NCI-H526 treated with DMSO at 0.1 percent for 48 hours (cell line): ENCODE results near the gene TMEM270.
"Not testable (repeated sequence)": the region's sequence is repeated elsewhere in the genome, so short reads cannot be mapped to it uniquely, and the experiment has no call there.

Source experiments
- DNase-seq: peaks from one replicate; lab custom pipeline; 2025; lab: John Stamatoyannopoulos, UW

The TMEM270 gene

GRCh38 chr7:73860859-73861258 is at the start of gene TMEM270:
TMEM270 (plus strand) TSS chr7:73861159; CDS start chr7:73861195, 36 bp downstream.
- no peak for DNase-seq

GRCh38 chr7:73811760-73812168 is 49.2 kb upstream of the TMEM270 start:
- DNase-seq: no peak

GRCh38 chr7:73812996-73813395 is 48.0 kb upstream of the TMEM270 start:
- no peak for DNase-seq

GRCh38 chr7:73815436-73815835 is 45.5 kb upstream of the TMEM270 start:
- no peak for DNase-seq

GRCh38 chr7:73817121-73817520 is 43.8 kb upstream of the TMEM270 start:
- DNase-seq: no peak

GRCh38 chr7:73820013-73820412 is 40.9 kb upstream of the TMEM270 start:
- DNase-seq: no peak

- DNase-seq: not testable (repeated sequence)
These were observed 39.2 kb upstream of the TMEM270 start for GRCh38 chr7:73821597-73822285.

GRCh38 chr7:73822319-73823173 is 38.4 kb upstream of the TMEM270 start:
- DNase-seq: peak; percentile 27

- DNase-seq: no peak
These were observed 37.7 kb upstream of the TMEM270 start for GRCh38 chr7:73823257-73823656.

GRCh38 chr7:73823873-73824592 is 36.9 kb upstream of the TMEM270 start:
- DNase-seq: no peak

GRCh38 chr7:73824986-73825385 is 36.0 kb upstream of the TMEM270 start:
- DNase-seq: no peak

- peak; percentile 91 for DNase-seq
These were observed 33.3 kb upstream of the TMEM270 start for GRCh38 chr7:73827567-73828106.

- DNase-seq: peak; percentile 70
These were observed 32.7 kb upstream of the TMEM270 start for GRCh38 chr7:73828107-73828803.

GRCh38 chr7:73828972-73829371 is 32.0 kb upstream of the TMEM270 start:
- DNase-seq: no peak

- DNase-seq: no peak
These were observed 31.5 kb upstream of the TMEM270 start for GRCh38 chr7:73829505-73829904.

- no peak for DNase-seq
These were observed 30.9 kb upstream of the TMEM270 start for GRCh38 chr7:73829921-73830680.

- DNase-seq: peak; percentile 74
These were observed 30.0 kb upstream of the TMEM270 start, which contains the start of gene CLDN4 for GRCh38 chr7:73830681-73831583. CLDN4 (plus strand) TSS chr7:73830996; CDS start chr7:73831202, 206 bp downstream.

GRCh38 chr7:73831584-73831833 is 29.4 kb upstream of the TMEM270 start:
- peak; percentile 30 for DNase-seq

- peak; percentile 92 for DNase-seq
These were observed 28.9 kb upstream of the TMEM270 start for GRCh38 chr7:73831834-73832651.
